K562 (cell line): ENCODE results near the gene DTX4. TPM values are rescaled to one million over a fixed set of nuclear protein-coding genes. Genes with fewer than 3 reads are reported as not detected.

ENCODE experiments used
- ATAC-seq: fragments of 200-7000 bp; cut with Tn5 transposase; 3 replicates; pipeline ENCODE4 v1.9.1; 2020; ENCODE audit warnings: moderate library complexity
- BruUV-seq: library from RNA; stranded (reverse); fragments of 400-500 nt; replicated peaks from 2 replicates; lab custom pipeline; 2021; lab: Mats Ljungman, UMichigan
- CTCF ChIA-PET: fragments of 300-600 bp; formaldehyde crosslinking; extraction: SDS; loops from one replicate; lab custom pipeline; 2021; ENCODE audit warnings: low intra/inter-chr PET ratio; lab: Yijun Ruan, JAX
- POLR2A ChIA-PET: fragments of 300-600, 350-650 bp; sonication (Branson Sonifier 250); formaldehyde crosslinking; extraction: SDS; loops from one replicate; lab custom pipeline; 2021; ENCODE audit warnings: antibody characterized with exemption, inconsistent platforms; lab: Yijun Ruan, JAX
- DNase-seq, 4 experiments: peaks; one replicate each; pipeline versions ENCODE4 v3.0.0 to v3.0.0-alpha.2; 2011 to 2018; ENCODE audit warnings: low spot score in 3 of 4, mixed read lengths in 3 of 4; ENCODE audit errors: extremely low read depth in 1 of 4
- FAIRE-seq: peaks from 2 replicates; lab custom pipeline; 2011; peaks lifted over from hg19 to GRCh38; lab: Jason Lieb, UNC
- H2AFZ ChIP-seq: 2 replicates; pipeline ENCODE4 v1.6.0; 2011; ENCODE audit warnings: low read depth, low read length, control low read depth, inconsistent platforms
- H3K27ac ChIP-seq: fragments of 200-600 bp; 3 replicates; pipeline ENCODE4 v1.8.0; 2011; ENCODE audit warnings: low read depth, mild to moderate bottlenecking, control low read depth, inconsistent platforms, low read length, moderate library complexity, mixed read lengths; ENCODE audit errors: extremely low read depth
- H3K27me3 ChIP-seq, 2 experiments: fragments of 300-600 bp in 1 of 2; 2 replicates in 1 of 2; 3 replicates in 1 of 2; pipeline versions ENCODE4 v1.6.0 to v1.8.0; 2011; ENCODE audit warnings: inconsistent platforms in 2 of 2, low read length in 2 of 2, mild to moderate bottlenecking in 1 of 2, mixed read lengths in 1 of 2, moderate library complexity in 1 of 2; ENCODE audit not compliant: control insufficient read depth in 2 of 2, insufficient read depth in 2 of 2
- H3K36me3 ChIP-seq: fragments of 300-600 bp; 3 replicates; pipeline ENCODE4 v1.8.0; 2011; ENCODE audit warnings: mild to moderate bottlenecking, low read length, inconsistent platforms; ENCODE audit not compliant: control insufficient read depth, insufficient read depth
- H3K4me1 ChIP-seq, 2 experiments: fragments of 200-600 bp in 1 of 2; replicated peaks in 1 of 2; 2 replicates in 1 of 2; 3 replicates in 1 of 2; pipeline versions ENCODE4 v1.5.1 to v1.8.0; 2011; ENCODE audit warnings: inconsistent platforms in 2 of 2, low read length in 2 of 2, mild to moderate bottlenecking in 1 of 2, mixed read lengths in 1 of 2, moderate library complexity in 1 of 2; ENCODE audit not compliant: control insufficient read depth in 2 of 2, insufficient read depth in 2 of 2
- H3K4me2 ChIP-seq: 2 replicates; pipeline ENCODE4 v1.6.1; 2011; ENCODE audit warnings: low read length, control low read depth, inconsistent platforms, mixed read lengths; ENCODE audit not compliant: insufficient read depth
- H3K4me3 ChIP-seq: fragments of 200-600 bp; sonication (generic), shearing (Covaris generic); 2 replicates; pipeline ENCODE4 v1.5.1; 2016; ENCODE audit warnings: control low read depth, inconsistent platforms
- H3K79me2 ChIP-seq: fragments of 200-600 bp; 3 replicates; pipeline ENCODE4 v1.8.0; 2011; ENCODE audit warnings: low read length, inconsistent platforms; ENCODE audit not compliant: control insufficient read depth, insufficient read depth
- H3K9ac ChIP-seq, 2 experiments: 2 replicates each; pipeline versions ENCODE4 v1.6.0 to v1.6.1; 2011; ENCODE audit warnings: low read depth in 2 of 2, low read length in 2 of 2, control low read depth in 1 of 2, inconsistent platforms in 1 of 2, mild to moderate bottlenecking in 1 of 2, mixed read lengths in 1 of 2; ENCODE audit not compliant: insufficient read depth in 1 of 2
- H3K9me1 ChIP-seq: one replicate; pipeline ENCODE4 v1.6.0; 2011; ENCODE audit warnings: inconsistent platforms, mild to moderate bottlenecking, low read length, moderate library complexity; ENCODE audit not compliant: control insufficient read depth, insufficient read depth
- H3K9me3 ChIP-seq: replicated peaks from 2 replicates; pipeline ENCODE4 v1.5.1; 2011; ENCODE audit warnings: low read depth, low read length, inconsistent platforms; ENCODE audit not compliant: control insufficient read depth, insufficient read depth
- H4K20me1 ChIP-seq: replicated peaks from 2 replicates; pipeline ENCODE4 v1.6.1; 2011; ENCODE audit warnings: low read length, inconsistent platforms, mixed read lengths; ENCODE audit not compliant: control insufficient read depth, insufficient read depth
- AFF4 ChIP-seq: sonication (generic); formaldehyde crosslinking; IDR thresholded peaks from 2 replicates; pipeline ENCODE4 v1.8.0; 2023; ENCODE audit warnings: mild to moderate bottlenecking, missing genetic modification reagents
- ATF6 ChIP-seq: sonication (generic); formaldehyde crosslinking; IDR thresholded peaks from 2 replicates; pipeline ENCODE4 v1.4.0; 2020; ENCODE audit warnings: mild to moderate bottlenecking, missing genetic modification reagents
- CHCHD3 ChIP-seq: fragments of 250-450 bp; sonication (Bioruptor Pico); IDR thresholded peaks from 2 replicates; pipeline ENCODE4 v2.1.2; 2022; ENCODE audit warnings: mild to moderate bottlenecking
- ELF1 ChIP-seq: fragments of 200-800 bp; sonication (Bioruptor generic); IDR thresholded peaks from 2 replicates; pipeline ENCODE4 v1.6.1; 2016; ENCODE audit warnings: missing genetic modification characterization, missing compliant biosample characterization
- EZH2 ChIP-seq: IDR thresholded peaks from 2 replicates; pipeline ENCODE4 v1.6.1; 2012; ENCODE audit warnings: low read depth, mild to moderate bottlenecking, inconsistent platforms, low read length, borderline replicate concordance
- FOXP4 ChIP-seq: sonication (generic); formaldehyde crosslinking; IDR thresholded peaks from 2 replicates; pipeline ENCODE4 v1.8.0; 2022; ENCODE audit warnings: mild to moderate bottlenecking, missing genetic modification reagents, borderline replicate concordance
- KDM5B ChIP-seq: fragments of 200-600 bp; sonication (generic); IDR thresholded peaks from 2 replicates; pipeline ENCODE4 v1.6.1; 2012; ENCODE audit warnings: low read depth, mild to moderate bottlenecking, moderate library complexity, low read length, control low read depth, inconsistent platforms; ENCODE audit not compliant: insufficient replicate concordance
- NR0B1 ChIP-seq: fragments of 450-650 bp; IDR thresholded peaks from one replicate; pipeline ENCODE4 v1.6.1; 2018; ENCODE audit warnings: mild to moderate bottlenecking, moderate library complexity; ENCODE audit not compliant: partially characterized antibody
- PHB2 ChIP-seq: fragments of 450-650 bp; IDR thresholded peaks from 2 replicates; pipeline ENCODE4 v1.6.1; 2017; ENCODE audit warnings: low read depth
- ZNF124 ChIP-seq: sonication (generic); formaldehyde crosslinking; IDR thresholded peaks from 2 replicates; pipeline ENCODE4 v1.8.1; 2022; ENCODE audit warnings: missing genetic modification reagents
- ZNF395 ChIP-seq: fragments of 200-800 bp; sonication (Bioruptor generic); IDR thresholded peaks from 2 replicates; pipeline ENCODE4 v1.6.1; 2017; ENCODE audit warnings: missing genetic modification characterization, missing compliant biosample characterization
- WGBS: fragments of 100-300 bp; shearing (Covaris generic); methylation state at CpG from one replicate; pipeline ENCODE4 v1.1.6; 2016; ENCODE audit warnings: low coverage, mixed read lengths; ENCODE audit not compliant: insufficient coverage; ENCODE audit errors: missing lambda C conversion rate; 5-methylcytosine and 5-hydroxymethylcytosine counted together
- in situ Hi-C: fragments of 300-500 bp; cut with MboI; formaldehyde crosslinking; loops from 4 replicates; pipeline ENCODE4 v1.15.0; 2018; ENCODE audit warnings: inconsistent platforms, mixed read lengths
- intact Hi-C: fragments of 100-400 bp; cut with micrococcal nuclease; formaldehyde crosslinking; loops from 2 replicates; pipeline ENCODE4 v1.14.2; 2022
- polyA plus RNA-seq, 8 experiments: library from polyadenylated mRNA; depleted of rRNA in 4 of 8; stranded (reverse) in 5 of 8; unstranded in 3 of 8; fragments of >200 nt; fragmentation: Nextera tagmentation in 2 of 8; fragmentation: Illumina TruSeq in 1 of 8; extraction: Ambion mirVana in 2 of 8; extraction: Trizol in 1 of 8; gene quantifications; 2 replicates each; pipeline versions ENCODE4 v1.2.1 to v1.2.3, GENCODE V29; 2011 to 2014; ENCODE audit warnings: inconsistent platforms in 1 of 8, missing spikeins in 1 of 8
- total RNA-seq, 7 experiments: library from RNA; depleted of rRNA in 6 of 7; stranded (reverse); fragments of >200 nt in 6 of 7; fragmentation: Illumina TruSeq in 2 of 7; extraction: Trizol in 2 of 7; gene quantifications; 2 replicates each; pipeline versions ENCODE4 v1.2.1 to v1.2.3, GENCODE V29; 2011 to 2021; ENCODE audit warnings: low replicate concordance in 1 of 7

The DTX4 gene
- total and polyA plus RNA-seq, 9 of the 15 experiments (the other 6 are each of a cell fraction or from before 2014, with no cell fraction given) = 0.03 to 0.47 (median 0.04) TPM; not detected in 4

GRCh38 chr11:59198726-59199125 lies 26.8 kb downstream of the DTX4 start:
- H3K27me3 ChIP-seq = peaks cover 10 to 21% of the 10 kb centered on the region in 2 experiments
- intact Hi-C loops (no loop called here), in situ Hi-C loops (loop anchor here (25.0 kb wide), 1 partner anchor 489 kb away; no protein-coding TSS in a partner anchor)
- H3K4me3 ChIP-seq = no peak overlapping the region
- ATAC-seq (no peak), DNase-seq (no peak), FAIRE-seq (no peak)
- 4% methylated on average over 2 of the region's 2 CpGs for WGBS
- peaks cover 0 to 2% of the 10 kb centered on the region in 2 experiments; a peak in 1 of 5 replicates for H3K4me1 ChIP-seq
- no TSS peak for BruUV-seq
- ChIA-PET POLR2A (interaction anchor here (0.9 kb wide), 1 partner anchor 16 kb away, joined by 3 read pairs; no protein-coding TSS in a partner anchor), CTCF (no interaction called here)
- no peak overlapping the region for H3K4me2 ChIP-seq
- H3K9me3 ChIP-seq = no peaks in the 10 kb centered on the region
- no peaks in the 10 kb centered on the region for H3K36me3 ChIP-seq
- no peaks in the 10 kb centered on the region for H3K9me1 ChIP-seq
- no peak overlapping the region for H3K27ac ChIP-seq
- no peaks in the 10 kb centered on the region for H4K20me1 ChIP-seq
- H3K79me2 ChIP-seq = no peaks in the 10 kb centered on the region
- H3K9ac ChIP-seq = no peak overlapping the region
- H2AFZ ChIP-seq = no peak overlapping the region
- no peak for TF ChIP-seq PHB2
- no peak for TF ChIP-seq ZNF124 (CRISPR knock-in tag)
- TF ChIP-seq ZNF395 (CRISPR knock-in tag) = no peak
- no peak for TF ChIP-seq FOXP4 (CRISPR knock-in tag)
- TF ChIP-seq AFF4 (CRISPR knock-in tag) = no peak
- TF ChIP-seq NR0B1 = no peak
- no peak for TF ChIP-seq ELF1
- no peak for TF ChIP-seq EZH2
- TF ChIP-seq CHCHD3 (CRISPR knock-in tag) = no peak
- TF ChIP-seq KDM5B = no peak
- no peak for TF ChIP-seq ATF6 (CRISPR knock-in tag)
